Kidney glomerular epithelial cell (primary cell): ENCODE data around the gene ZBP1.

Experiments
- DNase-seq: peaks from one replicate; lab custom pipeline; 2025; lab: John Stamatoyannopoulos, UW

Gene ZBP1

GRCh38 chr20:57617079-57617795, 3.0 kb downstream of the ZBP1 start:
- DNase-seq = no peak

GRCh38 chr20:57616143-57616951, 3.9 kb downstream of the ZBP1 start:
- no peak for DNase-seq

GRCh38 chr20:57615445-57615811, 4.8 kb downstream of the ZBP1 start:
- no peak for DNase-seq

GRCh38 chr20:57614490-57615444, 5.5 kb downstream of the ZBP1 start:
- no peak for DNase-seq

- DNase-seq = no peak
These were observed 6.7 kb downstream of the ZBP1 start for GRCh38 chr20:57613481-57613921.

- no peak for DNase-seq
These were observed 7.3 kb downstream of the ZBP1 start for GRCh38 chr20:57612916-57613315.

- DNase-seq = no peak
These were observed 7.8 kb downstream of the ZBP1 start for GRCh38 chr20:57612436-57612835.

- DNase-seq = no peak
These were observed 8.5 kb downstream of the ZBP1 start for GRCh38 chr20:57611586-57612311.

- DNase-seq = no peak
These were observed 9.8 kb downstream of the ZBP1 start for GRCh38 chr20:57610261-57610952.

GRCh38 chr20:57609842-57610167, 10.4 kb downstream of the ZBP1 start:
- no peak for DNase-seq

GRCh38 chr20:57609086-57609841, 11.0 kb downstream of the ZBP1 start:
- no peak for DNase-seq

- no peak for DNase-seq
These were observed 11.7 kb downstream of the ZBP1 start for GRCh38 chr20:57608516-57608915.

GRCh38 chr20:57605878-57606277, 14.3 kb downstream of the ZBP1 start:
- no peak for DNase-seq

- DNase-seq = no peak
These were observed 15.2 kb downstream of the ZBP1 start for GRCh38 chr20:57605045-57605444.

- DNase-seq = no peak
These were observed 17.1 kb downstream of the ZBP1 start for GRCh38 chr20:57603120-57603519.

GRCh38 chr20:57601737-57602136, 18.5 kb downstream of the ZBP1 start:
- DNase-seq = no peak

GRCh38 chr20:57601211-57601570, 19.0 kb downstream of the ZBP1 start:
- no peak for DNase-seq

- DNase-seq = no peak
These were observed 19.7 kb downstream of the ZBP1 start for GRCh38 chr20:57600320-57601210.

- DNase-seq = no peak
These were observed 21.7 kb downstream of the ZBP1 start for GRCh38 chr20:57598491-57598890.
